ENCODE results near the gene TOR1A.

Gene TOR1A

GRCh38 chr9:129858167-129858962 lies 34.4 kb upstream of the TOR1A start:
- Histone ChIP-seq H3K23ac (ENCODE audit: low read length) (no peak overlapping the region), H4K91ac (ENCODE audit: low read depth, low read length) (no peak overlapping the region), H2BK5ac (ENCODE audit: low read depth, low read length, poor library complexity) (no peak overlapping the region), H3K27me3 (ENCODE audit: insufficient read depth, low read length) (no peaks in the 10 kb centered on the region), H4K8ac (ENCODE audit: low read depth, low read length) (no peak overlapping the region), H2BK120ac (ENCODE audit: insufficient read depth, low read length, poor library complexity) (no peak overlapping the region), H3K9me3 (ENCODE audit: insufficient read depth, low read depth, low read length) (peaks cover under 1% of the 10 kb centered on the region), H2AFZ (ENCODE audit: insufficient read depth, low read length, poor library complexity) (no peak overlapping the region), H3K9ac (ENCODE audit: low read length) (no peak overlapping the region), H3K4me2 (ENCODE audit: low read length) (no peak overlapping the region), H2AK5ac (ENCODE audit: low read length) (no peak overlapping the region), H3K79me1 (ENCODE audit: low read length) (no peaks in the 10 kb centered on the region), H3K4ac (ENCODE audit: low read depth, low read length) (no peak overlapping the region), H2BK12ac (ENCODE audit: low read length) (no peak overlapping the region), H3K4me1 (ENCODE audit: control insufficient read depth in 1 of 2, insufficient read depth in 2 of 2, low read length in 2 of 2) (peaks cover 8 to 11% of the 10 kb centered on the region in 2 experiments), H3K27ac (ENCODE audit: low read depth, low read length) (no peak overlapping the region), H3K36me3 (ENCODE audit: control insufficient read depth in 1 of 2, insufficient read depth in 2 of 2, low read length in 2 of 2) (peaks cover 21% of the 10 kb centered on the region in 2 experiments), H3K14ac (ENCODE audit: low read length) (no peak overlapping the region), H3K4me3 (ENCODE audit: low read depth, low read length) (no peak overlapping the region), H3K79me2 (ENCODE audit: control insufficient read depth, insufficient read depth, low read length, poor library complexity) (no peaks in the 10 kb centered on the region), H4K12ac (ENCODE audit: low read depth, low read length) (no peak overlapping the region), H3K18ac (ENCODE audit: low read length) (no peak overlapping the region)
- WGBS (ENCODE audit: extremely low coverage, insufficient coverage, insufficient read length), result no CpG with 5 or more reads among the region's 11 CpGs
- no peak for DNase-seq

DNA sequence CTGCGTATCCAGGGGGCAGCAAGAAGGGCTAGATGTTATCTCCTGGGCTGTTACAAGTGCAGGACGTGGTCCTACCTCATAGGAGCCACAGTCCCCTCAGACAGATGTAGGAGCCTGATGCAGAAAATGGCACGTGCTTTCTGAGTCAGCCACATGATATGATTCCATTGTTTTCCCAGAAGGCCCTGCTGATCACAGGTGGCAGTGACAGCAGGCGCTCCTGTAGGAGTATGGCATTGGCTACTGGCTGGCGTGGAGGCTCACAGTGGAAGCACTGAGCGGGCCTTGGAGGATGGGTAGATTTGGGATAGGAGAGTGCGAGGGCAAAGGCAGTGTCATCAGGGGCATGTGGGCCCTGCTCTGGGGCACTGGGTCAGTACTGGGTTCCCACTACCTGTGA lies 33.3 kb upstream of the TOR1A start:
- peaks cover 21% of the 10 kb centered on the region in 2 experiments for H3K36me3 ChIP-seq (ENCODE audit: control insufficient read depth in 1 of 2, insufficient read depth in 2 of 2, low read length in 2 of 2)
- no peak overlapping the region for H2AK5ac ChIP-seq (ENCODE audit: low read length)
- H3K4me1 ChIP-seq (ENCODE audit: control insufficient read depth in 1 of 2, insufficient read depth in 2 of 2, low read length in 2 of 2), result peaks cover 9% of the 10 kb centered on the region in 2 experiments
- no peak overlapping the region for H2BK120ac ChIP-seq (ENCODE audit: insufficient read depth, low read length, poor library complexity)
- peaks cover 2% of the 10 kb centered on the region for H3K9me3 ChIP-seq (ENCODE audit: insufficient read depth, low read depth, low read length)
- no peak overlapping the region for H2BK5ac ChIP-seq (ENCODE audit: low read depth, low read length, poor library complexity)
- H4K8ac ChIP-seq (ENCODE audit: low read depth, low read length), result no peak overlapping the region
- no peak overlapping the region for H2BK12ac ChIP-seq (ENCODE audit: low read length)
- no peak for DNase-seq
- H3K23ac ChIP-seq (ENCODE audit: low read length), result no peak overlapping the region
- no peak overlapping the region for H3K4me3 ChIP-seq (ENCODE audit: low read depth, low read length)
- H3K79me1 ChIP-seq (ENCODE audit: low read length), result no peaks in the 10 kb centered on the region
- WGBS (ENCODE audit: extremely low coverage, insufficient coverage, insufficient read length), result no CpG with 5 or more reads among the region's 7 CpGs
- no peak overlapping the region for H3K14ac ChIP-seq (ENCODE audit: low read length)
- H3K4me2 ChIP-seq (ENCODE audit: low read length), result no peak overlapping the region
- no peak overlapping the region for H2AFZ ChIP-seq (ENCODE audit: insufficient read depth, low read length, poor library complexity)
- no peak overlapping the region for H3K9ac ChIP-seq (ENCODE audit: low read length)
- no peak overlapping the region for H4K91ac ChIP-seq (ENCODE audit: low read depth, low read length)
- no peak overlapping the region for H4K12ac ChIP-seq (ENCODE audit: low read depth, low read length)
- H3K27me3 ChIP-seq (ENCODE audit: insufficient read depth, low read length), result no peaks in the 10 kb centered on the region
- no peak overlapping the region for H3K27ac ChIP-seq (ENCODE audit: low read depth, low read length)
- no peak overlapping the region for H3K18ac ChIP-seq (ENCODE audit: low read length)
- H3K4ac ChIP-seq (ENCODE audit: low read depth, low read length), result no peak overlapping the region
- H3K79me2 ChIP-seq (ENCODE audit: control insufficient read depth, insufficient read depth, low read length, poor library complexity), result no peaks in the 10 kb centered on the region

- Histone ChIP-seq H4K91ac (ENCODE audit: low read depth, low read length) (no peak overlapping the region), H3K18ac (ENCODE audit: low read length) (no peak overlapping the region)
Measured at GRCh38 chr9:129854588-129855110, 30.7 kb upstream of the TOR1A start.

GRCh38 chr9:129853614-129854013 lies 29.7 kb upstream of the TOR1A start:
- no CpG with 5 or more reads among the region's 3 CpGs for WGBS (ENCODE audit: extremely low coverage, insufficient coverage, insufficient read length)

More at GRCh38 chr9:129854588-129855110, 30.7 kb upstream of the TOR1A start:
- Histone ChIP-seq H3K4me2 (ENCODE audit: low read length) (no peak overlapping the region), H3K4ac (ENCODE audit: low read depth, low read length) (no peak overlapping the region), H3K14ac (ENCODE audit: low read length) (no peak overlapping the region), H3K4me3 (ENCODE audit: low read depth, low read length) (no peak overlapping the region), H3K36me3 (ENCODE audit: control insufficient read depth in 1 of 2, insufficient read depth in 2 of 2, low read length in 2 of 2) (peaks cover 17 to 19% of the 10 kb centered on the region in 2 experiments), H4K12ac (ENCODE audit: low read depth, low read length) (no peak overlapping the region), H3K79me1 (ENCODE audit: low read length) (no peaks in the 10 kb centered on the region), H3K27ac (ENCODE audit: low read depth, low read length) (no peak overlapping the region), H3K23ac (ENCODE audit: low read length) (no peak overlapping the region), H2AK5ac (ENCODE audit: low read length) (no peak overlapping the region), H3K9me3 (ENCODE audit: insufficient read depth, low read depth, low read length) (peaks cover 2% of the 10 kb centered on the region), H3K4me1 (ENCODE audit: control insufficient read depth in 1 of 2, insufficient read depth in 2 of 2, low read length in 2 of 2) (peaks cover 8 to 13% of the 10 kb centered on the region in 2 experiments), H2BK120ac (ENCODE audit: insufficient read depth, low read length, poor library complexity) (no peak overlapping the region), H2AFZ (ENCODE audit: insufficient read depth, low read length, poor library complexity) (no peak overlapping the region), H3K27me3 (ENCODE audit: insufficient read depth, low read length) (no peaks in the 10 kb centered on the region), H3K79me2 (ENCODE audit: control insufficient read depth, insufficient read depth, low read length, poor library complexity) (no peaks in the 10 kb centered on the region), H4K8ac (ENCODE audit: low read depth, low read length) (no peak overlapping the region), H3K9ac (ENCODE audit: low read length) (no peak overlapping the region), H2BK12ac (ENCODE audit: low read length) (no peak overlapping the region), H2BK5ac (ENCODE audit: low read depth, low read length, poor library complexity) (no peak overlapping the region)
- no CpG with 5 or more reads among the region's 4 CpGs for WGBS (ENCODE audit: extremely low coverage, insufficient coverage, insufficient read length)
- DNase-seq, result no peak

More at GRCh38 chr9:129853614-129854013, 29.7 kb upstream of the TOR1A start:
- Histone ChIP-seq H3K4me3 (ENCODE audit: low read depth, low read length) (no peak overlapping the region), H4K12ac (ENCODE audit: low read depth, low read length) (no peak overlapping the region), H3K4me2 (ENCODE audit: low read length) (no peak overlapping the region), H2BK5ac (ENCODE audit: low read depth, low read length, poor library complexity) (no peak overlapping the region), H3K4me1 (ENCODE audit: control insufficient read depth in 1 of 2, insufficient read depth in 2 of 2, low read length in 2 of 2) (peaks cover 9 to 14% of the 10 kb centered on the region in 2 experiments), H3K9ac (ENCODE audit: low read length) (no peak overlapping the region), H4K8ac (ENCODE audit: low read depth, low read length) (no peak overlapping the region), H3K27me3 (ENCODE audit: insufficient read depth, low read length) (no peaks in the 10 kb centered on the region), H3K79me2 (ENCODE audit: control insufficient read depth, insufficient read depth, low read length, poor library complexity) (no peaks in the 10 kb centered on the region), H2BK120ac (ENCODE audit: insufficient read depth, low read length, poor library complexity) (no peak overlapping the region), H3K14ac (ENCODE audit: low read length) (no peak overlapping the region), H3K18ac (ENCODE audit: low read length) (no peak overlapping the region), H3K23ac (ENCODE audit: low read length) (no peak overlapping the region), H3K27ac (ENCODE audit: low read depth, low read length) (no peak overlapping the region), H4K91ac (ENCODE audit: low read depth, low read length) (no peak overlapping the region), H3K79me1 (ENCODE audit: low read length) (no peaks in the 10 kb centered on the region), H2BK12ac (ENCODE audit: low read length) (no peak overlapping the region), H3K4ac (ENCODE audit: low read depth, low read length) (no peak overlapping the region), H3K9me3 (ENCODE audit: insufficient read depth, low read depth, low read length) (peaks cover 2% of the 10 kb centered on the region), H3K36me3 (ENCODE audit: control insufficient read depth in 1 of 2, insufficient read depth in 2 of 2, low read length in 2 of 2) (peaks cover 15 to 18% of the 10 kb centered on the region in 2 experiments), H2AK5ac (ENCODE audit: low read length) (no peak overlapping the region), H2AFZ (ENCODE audit: insufficient read depth, low read length, poor library complexity) (no peak overlapping the region)
- no peak for DNase-seq
